GM13976 (cell line): ENCODE results near the gene KRT74.

ENCODE experiments used
- DNase-seq: peaks from one replicate; pipeline ENCODE4 v3.0.0; 2012; ENCODE audit warnings: low spot score
- CTCF ChIP-seq: IDR thresholded peaks from 2 replicates; pipeline ENCODE4 v1.5.1; 2012; ENCODE audit warnings: borderline replicate concordance, mild to moderate bottlenecking; ENCODE audit not compliant: insufficient read depth; ENCODE audit errors: extremely low read depth, missing control alignments, control extremely low read depth
- in situ Hi-C: fragments of 300-500 bp; cut with MboI; formaldehyde crosslinking; loops from one replicate; pipeline ENCODE4 v1.12.0; 2022; ENCODE audit warnings: low sequenced_read_pairs, mixed read lengths, inconsistent platforms; ENCODE audit not compliant: unreplicated experiment

Gene KRT74

GRCh38 chr12:52539083-52539820 is 34.4 kb downstream of the KRT74 start:
- no peak for TF ChIP-seq CTCF
- no peak for DNase-seq
- in situ Hi-C loops: no loop called here

- DNase-seq: no peak
- in situ Hi-C loops: no loop called here
- no peak for TF ChIP-seq CTCF
These were observed 36.5 kb downstream of the KRT74 start for GRCh38 chr12:52537101-52537500.

- no peak for TF ChIP-seq CTCF
- in situ Hi-C loops: no loop called here
These were observed 38.1 kb downstream of the KRT74 start for GRCh38 chr12:52535574-52535973.

GRCh38 chr12:52534482-52534881 is 39.2 kb downstream of the KRT74 start:
- in situ Hi-C loops: no loop called here
- DNase-seq: no peak
- TF ChIP-seq CTCF: no peak

More at GRCh38 chr12:52535574-52535973, 38.1 kb downstream of the KRT74 start:
- DNase-seq: no peak

- no peak for TF ChIP-seq CTCF
- in situ Hi-C loops: no loop called here
- no peak for DNase-seq
These were observed 39.8 kb downstream of the KRT74 start for GRCh38 chr12:52533686-52534470.

- TF ChIP-seq CTCF: no peak
- in situ Hi-C loops: no loop called here
These were observed 41.0 kb downstream of the KRT74 start for GRCh38 chr12:52532636-52533035.

More at GRCh38 chr12:52532636-52533035, 41.0 kb downstream of the KRT74 start:
- DNase-seq: no peak
